K562 (cell line): ENCODE results near the gene MTRF1L. TPM values are rescaled to one million over a fixed set of nuclear protein-coding genes. Genes with fewer than 3 reads are reported as not detected.

Experiments
- ATAC-seq: fragments of 200-7000 bp; cut with Tn5 transposase; 3 replicates; pipeline ENCODE4 v1.9.1; 2020; ENCODE audit warnings: moderate library complexity
- BruUV-seq: library from RNA; stranded (reverse); fragments of 400-500 nt; replicated peaks from 2 replicates; lab custom pipeline; 2021; lab: Mats Ljungman, UMichigan
- CTCF ChIA-PET: fragments of 300-600 bp; formaldehyde crosslinking; extraction: SDS; loops from one replicate; lab custom pipeline; 2021; ENCODE audit warnings: low intra/inter-chr PET ratio; lab: Yijun Ruan, JAX
- POLR2A ChIA-PET: fragments of 300-600, 350-650 bp; sonication (Branson Sonifier 250); formaldehyde crosslinking; extraction: SDS; loops from one replicate; lab custom pipeline; 2021; ENCODE audit warnings: antibody characterized with exemption, inconsistent platforms; lab: Yijun Ruan, JAX
- DNase-seq, 4 experiments: peaks; one replicate each; pipeline versions ENCODE4 v3.0.0 to v3.0.0-alpha.2; 2011 to 2018; ENCODE audit warnings: low spot score in 3 of 4, mixed read lengths in 3 of 4; ENCODE audit errors: extremely low read depth in 1 of 4
- FAIRE-seq: peaks from 2 replicates; lab custom pipeline; 2011; peaks lifted over from hg19 to GRCh38; lab: Jason Lieb, UNC
- H2AFZ ChIP-seq: 2 replicates; pipeline ENCODE4 v1.6.0; 2011; ENCODE audit warnings: low read depth, low read length, control low read depth, inconsistent platforms
- H3K27ac ChIP-seq: fragments of 200-600 bp; 3 replicates; pipeline ENCODE4 v1.8.0; 2011; ENCODE audit warnings: low read depth, mild to moderate bottlenecking, control low read depth, inconsistent platforms, low read length, moderate library complexity, mixed read lengths; ENCODE audit errors: extremely low read depth
- H3K27me3 ChIP-seq, 2 experiments: fragments of 300-600 bp in 1 of 2; 2 replicates in 1 of 2; 3 replicates in 1 of 2; pipeline versions ENCODE4 v1.6.0 to v1.8.0; 2011; ENCODE audit warnings: inconsistent platforms in 2 of 2, low read length in 2 of 2, mild to moderate bottlenecking in 1 of 2, mixed read lengths in 1 of 2, moderate library complexity in 1 of 2; ENCODE audit not compliant: control insufficient read depth in 2 of 2, insufficient read depth in 2 of 2
- H3K36me3 ChIP-seq: fragments of 300-600 bp; 3 replicates; pipeline ENCODE4 v1.8.0; 2011; ENCODE audit warnings: mild to moderate bottlenecking, low read length, inconsistent platforms; ENCODE audit not compliant: control insufficient read depth, insufficient read depth
- H3K4me1 ChIP-seq, 2 experiments: fragments of 200-600 bp in 1 of 2; replicated peaks in 1 of 2; 2 replicates in 1 of 2; 3 replicates in 1 of 2; pipeline versions ENCODE4 v1.5.1 to v1.8.0; 2011; ENCODE audit warnings: inconsistent platforms in 2 of 2, low read length in 2 of 2, mild to moderate bottlenecking in 1 of 2, mixed read lengths in 1 of 2, moderate library complexity in 1 of 2; ENCODE audit not compliant: control insufficient read depth in 2 of 2, insufficient read depth in 2 of 2
- H3K4me2 ChIP-seq: 2 replicates; pipeline ENCODE4 v1.6.1; 2011; ENCODE audit warnings: low read length, control low read depth, inconsistent platforms, mixed read lengths; ENCODE audit not compliant: insufficient read depth
- H3K4me3 ChIP-seq: fragments of 200-600 bp; sonication (generic), shearing (Covaris generic); 2 replicates; pipeline ENCODE4 v1.5.1; 2016; ENCODE audit warnings: control low read depth, inconsistent platforms
- H3K79me2 ChIP-seq: fragments of 200-600 bp; 3 replicates; pipeline ENCODE4 v1.8.0; 2011; ENCODE audit warnings: low read length, inconsistent platforms; ENCODE audit not compliant: control insufficient read depth, insufficient read depth
- H3K9ac ChIP-seq, 2 experiments: 2 replicates each; pipeline versions ENCODE4 v1.6.0 to v1.6.1; 2011; ENCODE audit warnings: low read depth in 2 of 2, low read length in 2 of 2, control low read depth in 1 of 2, inconsistent platforms in 1 of 2, mild to moderate bottlenecking in 1 of 2, mixed read lengths in 1 of 2; ENCODE audit not compliant: insufficient read depth in 1 of 2
- H3K9me1 ChIP-seq: one replicate; pipeline ENCODE4 v1.6.0; 2011; ENCODE audit warnings: inconsistent platforms, mild to moderate bottlenecking, low read length, moderate library complexity; ENCODE audit not compliant: control insufficient read depth, insufficient read depth
- H3K9me3 ChIP-seq: replicated peaks from 2 replicates; pipeline ENCODE4 v1.5.1; 2011; ENCODE audit warnings: low read depth, low read length, inconsistent platforms; ENCODE audit not compliant: control insufficient read depth, insufficient read depth
- H4K20me1 ChIP-seq: replicated peaks from 2 replicates; pipeline ENCODE4 v1.6.1; 2011; ENCODE audit warnings: low read length, inconsistent platforms, mixed read lengths; ENCODE audit not compliant: control insufficient read depth, insufficient read depth
- CHD1 ChIP-seq: fragments of 200-600 bp; sonication (generic); IDR thresholded peaks from one replicate; pipeline ENCODE4 v1.6.1; 2012; ENCODE audit warnings: mild to moderate bottlenecking, moderate library complexity, low read length, inconsistent platforms
- HOXB6 ChIP-seq: fragments of 250-450 bp; sonication (Bioruptor Pico); IDR thresholded peaks from 2 replicates; pipeline ENCODE4 v1.5.1; 2022; ENCODE audit warnings: mild to moderate bottlenecking, borderline replicate concordance
- L3MBTL2 ChIP-seq: fragments of 450-650 bp; IDR thresholded peaks from 2 replicates; pipeline ENCODE4 v1.6.1; 2016; ENCODE audit warnings: mild to moderate bottlenecking, moderate library complexity
- NCOR1 ChIP-seq: fragments of 450-650 bp; IDR thresholded peaks from 2 replicates; pipeline ENCODE4 v1.6.1; 2016; ENCODE audit warnings: mild to moderate bottlenecking, moderate library complexity
- PHB ChIP-seq: fragments of 250-450 bp; sonication (Bioruptor Pico); IDR thresholded peaks from 2 replicates; pipeline ENCODE4 v1.5.0; 2021
- SFPQ ChIP-seq: fragments of 200-400 bp; formaldehyde crosslinking; IDR thresholded peaks from 2 replicates; pipeline ENCODE4 v1.6.1; 2017; ENCODE audit warnings: mild to moderate bottlenecking, low read depth, low read length, moderate library complexity
- TEAD1 ChIP-seq, 2 experiments: fragments of 450-650 bp in 1 of 2; sonication (generic) in 1 of 2; formaldehyde crosslinking; IDR thresholded peaks; 2 replicates each; pipeline versions ENCODE4 v1.4.0 to v1.8.0; 2020 to 2022; ENCODE audit warnings: mild to moderate bottlenecking in 2 of 2, missing genetic modification reagents in 1 of 2
- ZNF589 ChIP-seq: fragments of 200-800 bp; sonication (Bioruptor generic); IDR thresholded peaks from 2 replicates; pipeline ENCODE4 v1.6.1; 2016; ENCODE audit warnings: low read depth, missing genetic modification characterization, missing compliant biosample characterization
- WGBS: fragments of 100-300 bp; shearing (Covaris generic); methylation state at CpG from one replicate; pipeline ENCODE4 v1.1.6; 2016; ENCODE audit warnings: low coverage, mixed read lengths; ENCODE audit not compliant: insufficient coverage; ENCODE audit errors: missing lambda C conversion rate; 5-methylcytosine and 5-hydroxymethylcytosine counted together
- in situ Hi-C: fragments of 300-500 bp; cut with MboI; formaldehyde crosslinking; loops from 4 replicates; pipeline ENCODE4 v1.15.0; 2018; ENCODE audit warnings: inconsistent platforms, mixed read lengths
- intact Hi-C: fragments of 100-400 bp; cut with micrococcal nuclease; formaldehyde crosslinking; loops from 2 replicates; pipeline ENCODE4 v1.14.2; 2022
- polyA plus RNA-seq, 8 experiments: library from polyadenylated mRNA; depleted of rRNA in 4 of 8; stranded (reverse) in 5 of 8; unstranded in 3 of 8; fragments of >200 nt; fragmentation: Nextera tagmentation in 2 of 8; fragmentation: Illumina TruSeq in 1 of 8; extraction: Ambion mirVana in 2 of 8; extraction: Trizol in 1 of 8; gene quantifications; 2 replicates each; pipeline versions ENCODE4 v1.2.1 to v1.2.3, GENCODE V29; 2011 to 2014; ENCODE audit warnings: inconsistent platforms in 1 of 8, missing spikeins in 1 of 8
- total RNA-seq, 7 experiments: library from RNA; depleted of rRNA in 6 of 7; stranded (reverse); fragments of >200 nt in 6 of 7; fragmentation: Illumina TruSeq in 2 of 7; extraction: Trizol in 2 of 7; gene quantifications; 2 replicates each; pipeline versions ENCODE4 v1.2.1 to v1.2.3, GENCODE V29; 2011 to 2021; ENCODE audit warnings: low replicate concordance in 1 of 7

The MTRF1L gene
- total and polyA plus RNA-seq, 9 of the 15 experiments (the other 6 are each of a cell fraction or from before 2014, with no cell fraction given), result 10.7 to 34.0 (median 30.2) TPM

GRCh38 chr6:153044295-153044694, 41.8 kb upstream of the MTRF1L start:
- WGBS, result 0% methylated on average over 4 of the region's 4 CpGs
- Histone ChIP-seq H3K36me3 (no peaks in the 10 kb centered on the region), H3K9ac (no peak overlapping the region), H3K9me3 (no peaks in the 10 kb centered on the region), H3K9me1 (no peaks in the 10 kb centered on the region), H2AFZ (no peak overlapping the region), H3K4me1 (no peaks in the 10 kb centered on the region), H3K79me2 (no peaks in the 10 kb centered on the region)
- no peak for ATAC-seq
- CTCF ChIA-PET, result no interaction called here
- intact Hi-C loops, result no loop called here
- in situ Hi-C loops, result no loop called here
- no peak for DNase-seq
- no TSS peak for BruUV-seq
- no peak for TF ChIP-seq ZNF589 (CRISPR knock-in tag)
- no peak for TF ChIP-seq SFPQ
- TF ChIP-seq, all 486 proteins: peak for 0
- Histone ChIP-seq H3K4me3 (no peak overlapping the region), H3K27ac (no peak overlapping the region), H3K27me3 (no peaks in the 10 kb centered on the region), H4K20me1 (no peaks in the 10 kb centered on the region), H3K4me2 (no peak overlapping the region)
- FAIRE-seq, result no peak
- POLR2A ChIA-PET, result no interaction called here

GRCh38 chr6:153043719-153044118, 41.2 kb upstream of the MTRF1L start:
- no peaks in the 10 kb centered on the region for H3K9me3 ChIP-seq
- BruUV-seq, result no TSS peak
- H3K27ac ChIP-seq, result no peak overlapping the region
- H3K4me3 ChIP-seq, result no peak overlapping the region
- no peaks in the 10 kb centered on the region for H3K9me1 ChIP-seq
- no peaks in the 10 kb centered on the region for H3K36me3 ChIP-seq
- no peaks in the 10 kb centered on the region for H4K20me1 ChIP-seq
- CTCF ChIA-PET, result no interaction called here
- ATAC-seq, result no peak
- H3K27me3 ChIP-seq, result no peaks in the 10 kb centered on the region
- no peak for DNase-seq
- H3K4me2 ChIP-seq, result no peak overlapping the region
- WGBS, result 4% methylated on average over 3 of the region's 3 CpGs
- intact Hi-C loops (no loop called here), in situ Hi-C loops (no loop called here)
- no peak overlapping the region for H2AFZ ChIP-seq
- H3K79me2 ChIP-seq, result no peaks in the 10 kb centered on the region
- H3K9ac ChIP-seq, result no peak overlapping the region
- no peaks in the 10 kb centered on the region for H3K4me1 ChIP-seq
- FAIRE-seq, result no peak
- POLR2A ChIA-PET, result no interaction called here
- no peak for TF ChIP-seq CHD1
- no peak for TF ChIP-seq NCOR1
- TF ChIP-seq L3MBTL2, result no peak
- TF ChIP-seq TEAD1 (CRISPR knock-in tag; IDR thresholded peaks at IDR 0.05), result no peak
- no peak for TF ChIP-seq HOXB6 (CRISPR knock-in tag)
- TF ChIP-seq PHB (CRISPR knock-in tag), result no peak
